HEK293 (cell line): ENCODE data around the gene KCNH8.

ENCODE experiments used
- CTCF ChIA-PET: fragments of 350-600 bp; formaldehyde crosslinking; extraction: SDS; loops from one replicate; lab custom pipeline; 2021; ENCODE audit warnings: antibody characterized with exemption; lab: Yijun Ruan, JAX
- POLR2A ChIA-PET: fragments of 300-600 bp; formaldehyde crosslinking; extraction: SDS; loops from one replicate; lab custom pipeline; 2020; ENCODE audit warnings: antibody characterized with exemption, inconsistent platforms; lab: Yijun Ruan, JAX
- H3K27ac ChIP-seq: fragments of 200-500 bp; sonication (Bioruptor generic); 2 replicates; pipeline ENCODE4 v1.5.1; 2014; ENCODE audit warnings: low read depth, low read length, control low read depth, inconsistent platforms; ENCODE audit errors: extremely low read depth
- H3K36me3 ChIP-seq, 2 experiments: fragments of 200-500 bp in 1 of 2; sonication (Bioruptor generic) in 1 of 2; 1 replicate in 1 of 2; 2 replicates in 1 of 2; pipeline ENCODE4 v1.5.1; 2014 to 2017; ENCODE audit warnings: inconsistent platforms in 2 of 2, low read length in 2 of 2; ENCODE audit not compliant: control insufficient read depth in 2 of 2, insufficient read depth in 1 of 2
- H3K4me1 ChIP-seq: fragments of 200-500 bp; sonication (Bioruptor generic); 2 replicates; pipeline ENCODE4 v1.5.1; 2014; ENCODE audit warnings: mild to moderate bottlenecking, low read length, inconsistent platforms; ENCODE audit not compliant: control insufficient read depth, insufficient read depth
- H3K4me3 ChIP-seq: 2 replicates; pipeline ENCODE4 v1.5.1; 2011; ENCODE audit warnings: low read depth, mild to moderate bottlenecking, control low read depth, low read length, moderate library complexity
- H3K9me3 ChIP-seq: fragments of 200-500 bp; sonication (Bioruptor generic); 2 replicates; pipeline ENCODE4 v1.5.1; 2014; ENCODE audit warnings: low read depth, low read length, inconsistent platforms; ENCODE audit not compliant: control insufficient read depth, insufficient read depth
- GLI4 ChIP-seq: fragments of 450-650 bp; formaldehyde crosslinking; IDR thresholded peaks from 2 replicates; pipeline ENCODE4 v1.5.1; 2016; ENCODE audit warnings: missing biosample characterization, missing genetic modification characterization
- RBAK ChIP-seq: fragments of 450-650 bp; formaldehyde crosslinking; IDR thresholded peaks from 2 replicates; pipeline ENCODE4 v1.5.1; 2016; ENCODE audit warnings: missing biosample characterization, missing genetic modification characterization
- ZBTB1 ChIP-seq: fragments of 450-650 bp; formaldehyde crosslinking; IDR thresholded peaks from 2 replicates; pipeline ENCODE4 v1.5.1; 2016; ENCODE audit warnings: missing biosample characterization, missing genetic modification characterization
- ZNF211 ChIP-seq: fragments of 450-650 bp; formaldehyde crosslinking; IDR thresholded peaks from 2 replicates; pipeline ENCODE4 v1.5.1; 2016; ENCODE audit warnings: low read depth, missing biosample characterization, missing genetic modification characterization
- ZNF335 ChIP-seq: fragments of 450-650 bp; formaldehyde crosslinking; conservative IDR thresholded peaks from 2 replicates; pipeline ENCODE4 v1.5.1; 2016; ENCODE audit warnings: missing biosample characterization, missing genetic modification characterization
- ZNF426 ChIP-seq: fragments of 450-650 bp; formaldehyde crosslinking; IDR thresholded peaks from 2 replicates; pipeline ENCODE4 v1.5.1; 2017; ENCODE audit warnings: missing biosample characterization, missing genetic modification characterization, mild to moderate bottlenecking, inconsistent platforms, moderate library complexity
- ZNF514 ChIP-seq: fragments of 450-650 bp; formaldehyde crosslinking; IDR thresholded peaks from 2 replicates; pipeline ENCODE4 v1.5.1; 2016; ENCODE audit warnings: missing biosample characterization, missing genetic modification characterization
- ZNF521 ChIP-seq: fragments of 450-650 bp; formaldehyde crosslinking; IDR thresholded peaks from 2 replicates; pipeline ENCODE4 v1.5.1; 2017; ENCODE audit warnings: missing biosample characterization, mild to moderate bottlenecking, missing genetic modification characterization
- ZNF558 ChIP-seq: fragments of 450-650 bp; formaldehyde crosslinking; IDR thresholded peaks from 2 replicates; pipeline ENCODE4 v1.5.1; 2016; ENCODE audit warnings: missing biosample characterization, missing genetic modification characterization
- ZNF623 ChIP-seq: fragments of 450-650 bp; formaldehyde crosslinking; IDR thresholded peaks from 2 replicates; pipeline ENCODE4 v1.5.1; 2016; ENCODE audit warnings: missing biosample characterization, missing genetic modification characterization
- ZNF654 ChIP-seq: fragments of 450-650 bp; formaldehyde crosslinking; IDR thresholded peaks from 2 replicates; pipeline ENCODE4 v1.5.1; 2016; ENCODE audit warnings: low read depth, missing biosample characterization, missing genetic modification characterization
- ZNF701 ChIP-seq: fragments of 450-650 bp; formaldehyde crosslinking; IDR thresholded peaks from 2 replicates; pipeline ENCODE4 v1.5.1; 2016; ENCODE audit warnings: missing biosample characterization, missing genetic modification characterization
- ZNF791 ChIP-seq: fragments of 450-650 bp; formaldehyde crosslinking; IDR thresholded peaks from 2 replicates; pipeline ENCODE4 v1.5.1; 2016; ENCODE audit warnings: missing biosample characterization, missing genetic modification characterization
- ZNF792 ChIP-seq: fragments of 450-650 bp; formaldehyde crosslinking; IDR thresholded peaks from 2 replicates; pipeline ENCODE4 v1.5.1; 2016; ENCODE audit warnings: missing biosample characterization, missing genetic modification characterization
- ZXDB ChIP-seq: fragments of 450-650 bp; formaldehyde crosslinking; IDR thresholded peaks from 2 replicates; pipeline ENCODE4 v1.5.1; 2016; ENCODE audit warnings: missing biosample characterization, missing genetic modification characterization
- TF ChIP-seq, protein P1 (sequence below): fragments of 450-650 bp; formaldehyde crosslinking; optimal IDR thresholded peaks from 2 replicates; pipeline ENCODE3; 2016; ENCODE audit warnings: missing biosample characterization, mild to moderate bottlenecking, missing genetic modification characterization
- TF ChIP-seq, protein P2 (sequence below): fragments of 450-650 bp; formaldehyde crosslinking; IDR thresholded peaks from 2 replicates; pipeline ENCODE4 v1.5.1; 2016; ENCODE audit warnings: missing biosample characterization, missing genetic modification characterization
- TF ChIP-seq, protein P3 (sequence below): fragments of 450-650 bp; formaldehyde crosslinking; IDR thresholded peaks from 2 replicates; pipeline ENCODE4 v1.5.1; 2016; ENCODE audit warnings: missing biosample characterization, missing genetic modification characterization
- TF ChIP-seq, protein P4 (sequence below): fragments of 450-650 bp; formaldehyde crosslinking; IDR thresholded peaks from 2 replicates; pipeline ENCODE4 v1.5.1; 2016; ENCODE audit warnings: missing biosample characterization, missing genetic modification characterization
- TF ChIP-seq, protein P5 (sequence below): fragments of 450-650 bp; formaldehyde crosslinking; IDR thresholded peaks from 2 replicates; pipeline ENCODE4 v1.5.1; 2016; ENCODE audit warnings: missing biosample characterization, missing genetic modification characterization
- TF ChIP-seq, protein P6 (sequence below): fragments of 450-650 bp; formaldehyde crosslinking; IDR thresholded peaks from 2 replicates; pipeline ENCODE4 v1.5.1; 2016; ENCODE audit warnings: missing biosample characterization, missing genetic modification characterization

The KCNH8 gene

DNA sequence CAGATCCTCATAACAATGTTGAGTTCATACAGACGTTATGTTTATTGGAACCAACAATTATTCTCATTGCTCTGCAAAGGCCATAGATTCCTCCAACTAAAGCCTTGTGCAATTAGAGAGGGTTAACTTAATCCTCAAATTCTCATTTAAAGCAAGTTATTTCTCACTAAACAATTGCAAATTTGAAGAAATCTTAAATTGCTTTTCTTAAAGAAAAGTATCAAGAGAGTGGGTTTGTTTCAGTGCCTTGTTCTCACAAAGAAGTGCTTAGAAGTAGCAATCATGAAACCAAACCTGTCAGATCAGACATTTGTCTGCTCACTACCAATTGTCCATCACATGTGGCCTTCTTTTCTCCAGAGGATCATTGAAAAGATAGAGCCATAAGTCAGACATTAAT is 124.8 kb downstream of the KCNH8 start:
- Histone ChIP-seq H3K27ac (no peak overlapping the region), H3K9me3 (no peaks in the 10 kb centered on the region), H3K4me1 (no peaks in the 10 kb centered on the region), H3K4me3 (no peak overlapping the region), H3K36me3 (no peaks in the 10 kb centered on the region)
- CTCF ChIA-PET = no interaction called here
- POLR2A ChIA-PET = no interaction called here
- TF ChIP-seq ZNF514 (tag by site-specific recombination) (no peak), ZNF558 (no peak), ZNF426 (tag by site-specific recombination) (no peak), ZXDB (tag by site-specific recombination) (no peak), ZNF623 (tag by site-specific recombination) (no peak), ZNF211 (tag by site-specific recombination) (no peak), ZNF335 (no peak), ZNF701 (tag by site-specific recombination) (no peak), ZNF791 (tag by site-specific recombination) (no peak), GLI4 (no peak)
- TF ChIP-seq, protein P1, sequence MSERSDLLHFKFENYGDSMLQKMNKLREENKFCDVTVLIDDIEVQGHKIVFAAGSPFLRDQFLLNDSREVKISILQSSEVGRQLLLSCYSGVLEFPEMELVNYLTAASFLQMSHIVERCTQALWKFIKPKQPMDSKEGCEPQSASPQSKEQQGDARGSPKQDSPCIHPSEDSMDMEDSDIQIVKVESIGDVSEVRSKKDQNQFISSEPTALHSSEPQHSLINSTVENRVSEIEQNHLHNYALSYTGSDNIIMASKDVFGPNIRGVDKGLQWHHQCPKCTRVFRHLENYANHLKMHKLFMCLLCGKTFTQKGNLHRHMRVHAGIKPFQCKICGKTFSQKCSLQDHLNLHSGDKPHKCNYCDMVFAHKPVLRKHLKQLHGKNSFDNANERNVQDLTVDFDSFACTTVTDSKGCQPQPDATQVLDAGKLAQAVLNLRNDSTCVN = no peak
- TF ChIP-seq, protein P2, sequence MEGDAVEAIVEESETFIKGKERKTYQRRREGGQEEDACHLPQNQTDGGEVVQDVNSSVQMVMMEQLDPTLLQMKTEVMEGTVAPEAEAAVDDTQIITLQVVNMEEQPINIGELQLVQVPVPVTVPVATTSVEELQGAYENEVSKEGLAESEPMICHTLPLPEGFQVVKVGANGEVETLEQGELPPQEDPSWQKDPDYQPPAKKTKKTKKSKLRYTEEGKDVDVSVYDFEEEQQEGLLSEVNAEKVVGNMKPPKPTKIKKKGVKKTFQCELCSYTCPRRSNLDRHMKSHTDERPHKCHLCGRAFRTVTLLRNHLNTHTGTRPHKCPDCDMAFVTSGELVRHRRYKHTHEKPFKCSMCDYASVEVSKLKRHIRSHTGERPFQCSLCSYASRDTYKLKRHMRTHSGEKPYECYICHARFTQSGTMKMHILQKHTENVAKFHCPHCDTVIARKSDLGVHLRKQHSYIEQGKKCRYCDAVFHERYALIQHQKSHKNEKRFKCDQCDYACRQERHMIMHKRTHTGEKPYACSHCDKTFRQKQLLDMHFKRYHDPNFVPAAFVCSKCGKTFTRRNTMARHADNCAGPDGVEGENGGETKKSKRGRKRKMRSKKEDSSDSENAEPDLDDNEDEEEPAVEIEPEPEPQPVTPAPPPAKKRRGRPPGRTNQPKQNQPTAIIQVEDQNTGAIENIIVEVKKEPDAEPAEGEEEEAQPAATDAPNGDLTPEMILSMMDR (tag by site-specific recombination) = no peak
- TF ChIP-seq, protein P3, sequence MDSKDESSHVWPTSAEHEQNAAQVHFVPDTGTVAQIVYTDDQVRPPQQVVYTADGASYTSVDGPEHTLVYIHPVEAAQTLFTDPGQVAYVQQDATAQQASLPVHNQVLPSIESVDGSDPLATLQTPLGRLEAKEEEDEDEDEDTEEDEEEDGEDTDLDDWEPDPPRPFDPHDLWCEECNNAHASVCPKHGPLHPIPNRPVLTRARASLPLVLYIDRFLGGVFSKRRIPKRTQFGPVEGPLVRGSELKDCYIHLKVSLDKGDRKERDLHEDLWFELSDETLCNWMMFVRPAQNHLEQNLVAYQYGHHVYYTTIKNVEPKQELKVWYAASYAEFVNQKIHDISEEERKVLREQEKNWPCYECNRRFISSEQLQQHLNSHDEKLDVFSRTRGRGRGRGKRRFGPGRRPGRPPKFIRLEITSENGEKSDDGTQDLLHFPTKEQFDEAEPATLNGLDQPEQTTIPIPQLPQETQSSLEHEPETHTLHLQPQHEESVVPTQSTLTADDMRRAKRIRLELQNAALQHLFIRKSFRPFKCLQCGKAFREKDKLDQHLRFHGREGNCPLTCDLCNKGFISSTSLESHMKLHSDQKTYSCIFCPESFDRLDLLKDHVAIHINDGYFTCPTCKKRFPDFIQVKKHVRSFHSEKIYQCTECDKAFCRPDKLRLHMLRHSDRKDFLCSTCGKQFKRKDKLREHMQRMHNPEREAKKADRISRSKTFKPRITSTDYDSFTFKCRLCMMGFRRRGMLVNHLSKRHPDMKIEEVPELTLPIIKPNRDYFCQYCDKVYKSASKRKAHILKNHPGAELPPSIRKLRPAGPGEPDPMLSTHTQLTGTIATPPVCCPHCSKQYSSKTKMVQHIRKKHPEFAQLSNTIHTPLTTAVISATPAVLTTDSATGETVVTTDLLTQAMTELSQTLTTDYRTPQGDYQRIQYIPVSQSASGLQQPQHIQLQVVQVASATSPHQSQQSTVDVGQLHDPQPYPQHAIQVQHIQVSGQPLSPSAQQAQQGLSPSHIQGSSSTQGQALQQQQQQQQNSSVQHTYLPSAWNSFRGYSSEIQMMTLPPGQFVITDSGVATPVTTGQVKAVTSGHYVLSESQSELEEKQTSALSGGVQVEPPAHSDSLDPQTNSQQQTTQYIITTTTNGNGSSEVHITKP (tag by site-specific recombination) = no peak

DNA sequence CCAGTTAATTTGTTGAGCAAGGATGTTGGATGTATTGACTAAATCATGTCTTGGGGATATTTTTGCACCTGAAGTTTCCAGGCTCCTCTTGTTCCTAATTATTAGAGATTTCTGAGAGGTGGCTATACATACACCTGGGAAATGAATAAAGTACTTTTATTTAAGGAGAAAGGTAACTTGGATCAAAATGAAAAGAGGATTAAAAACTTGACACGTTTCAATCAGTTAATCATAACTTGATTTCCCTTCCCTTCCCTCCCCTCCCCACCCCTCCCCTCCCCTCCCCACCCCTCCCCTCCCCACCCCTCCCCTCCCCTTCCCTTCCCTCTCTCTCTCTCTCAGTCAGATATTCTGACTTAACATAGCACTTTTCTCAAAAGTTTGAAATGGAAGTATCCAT is 126.3 kb downstream of the KCNH8 start:
- no peaks in the 10 kb centered on the region for H3K36me3 ChIP-seq
- H3K4me1 ChIP-seq = no peaks in the 10 kb centered on the region
- TF ChIP-seq, protein P4, sequence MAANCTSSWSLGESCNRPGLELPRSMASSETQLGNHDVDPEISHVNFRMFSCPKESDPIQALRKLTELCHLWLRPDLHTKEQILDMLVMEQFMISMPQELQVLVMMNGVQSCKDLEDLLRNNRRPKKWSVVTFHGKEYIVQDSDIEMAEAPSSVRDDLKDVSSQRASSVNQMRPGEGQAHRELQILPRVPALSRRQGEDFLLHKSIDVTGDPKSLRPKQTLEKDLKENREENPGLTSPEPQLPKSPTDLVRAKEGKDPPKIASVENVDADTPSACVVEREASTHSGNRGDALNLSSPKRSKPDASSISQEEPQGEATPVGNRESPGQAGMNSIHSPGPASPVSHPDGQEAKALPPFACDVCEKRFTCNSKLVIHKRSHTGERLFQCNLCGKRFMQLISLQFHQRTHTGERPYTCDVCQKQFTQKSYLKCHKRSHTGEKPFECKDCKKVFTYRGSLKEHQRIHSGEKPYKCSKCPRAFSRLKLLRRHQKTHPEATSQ (tag by site-specific recombination) = no peak
- TF ChIP-seq, protein P5, sequence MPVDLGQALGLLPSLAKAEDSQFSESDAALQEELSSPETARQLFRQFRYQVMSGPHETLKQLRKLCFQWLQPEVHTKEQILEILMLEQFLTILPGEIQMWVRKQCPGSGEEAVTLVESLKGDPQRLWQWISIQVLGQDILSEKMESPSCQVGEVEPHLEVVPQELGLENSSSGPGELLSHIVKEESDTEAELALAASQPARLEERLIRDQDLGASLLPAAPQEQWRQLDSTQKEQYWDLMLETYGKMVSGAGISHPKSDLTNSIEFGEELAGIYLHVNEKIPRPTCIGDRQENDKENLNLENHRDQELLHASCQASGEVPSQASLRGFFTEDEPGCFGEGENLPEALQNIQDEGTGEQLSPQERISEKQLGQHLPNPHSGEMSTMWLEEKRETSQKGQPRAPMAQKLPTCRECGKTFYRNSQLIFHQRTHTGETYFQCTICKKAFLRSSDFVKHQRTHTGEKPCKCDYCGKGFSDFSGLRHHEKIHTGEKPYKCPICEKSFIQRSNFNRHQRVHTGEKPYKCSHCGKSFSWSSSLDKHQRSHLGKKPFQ (tag by site-specific recombination) = no peak
- TF ChIP-seq ZNF654 (tag by site-specific recombination) = no peak
- TF ChIP-seq, protein P6, sequence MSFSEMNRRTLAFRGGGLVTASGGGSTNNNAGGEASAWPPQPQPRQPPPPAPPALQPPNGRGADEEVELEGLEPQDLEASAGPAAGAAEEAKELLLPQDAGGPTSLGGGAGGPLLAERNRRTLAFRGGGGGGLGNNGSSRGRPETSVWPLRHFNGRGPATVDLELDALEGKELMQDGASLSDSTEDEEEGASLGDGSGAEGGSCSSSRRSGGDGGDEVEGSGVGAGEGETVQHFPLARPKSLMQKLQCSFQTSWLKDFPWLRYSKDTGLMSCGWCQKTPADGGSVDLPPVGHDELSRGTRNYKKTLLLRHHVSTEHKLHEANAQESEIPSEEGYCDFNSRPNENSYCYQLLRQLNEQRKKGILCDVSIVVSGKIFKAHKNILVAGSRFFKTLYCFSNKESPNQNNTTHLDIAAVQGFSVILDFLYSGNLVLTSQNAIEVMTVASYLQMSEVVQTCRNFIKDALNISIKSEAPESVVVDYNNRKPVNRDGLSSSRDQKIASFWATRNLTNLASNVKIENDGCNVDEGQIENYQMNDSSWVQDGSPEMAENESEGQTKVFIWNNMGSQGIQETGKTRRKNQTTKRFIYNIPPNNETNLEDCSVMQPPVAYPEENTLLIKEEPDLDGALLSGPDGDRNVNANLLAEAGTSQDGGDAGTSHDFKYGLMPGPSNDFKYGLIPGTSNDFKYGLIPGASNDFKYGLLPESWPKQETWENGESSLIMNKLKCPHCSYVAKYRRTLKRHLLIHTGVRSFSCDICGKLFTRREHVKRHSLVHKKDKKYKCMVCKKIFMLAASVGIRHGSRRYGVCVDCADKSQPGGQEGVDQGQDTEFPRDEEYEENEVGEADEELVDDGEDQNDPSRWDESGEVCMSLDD = no peak
- TF ChIP-seq RBAK = no peak
- no peak for TF ChIP-seq ZBTB1
- no peak for TF ChIP-seq ZNF792
- no peak for TF ChIP-seq ZNF521 (tag by site-specific recombination)
- H3K9me3 ChIP-seq = no peaks in the 10 kb centered on the region
- H3K27ac ChIP-seq = no peak overlapping the region
- ChIA-PET POLR2A (no interaction called here), CTCF (no interaction called here)
- no peak overlapping the region for H3K4me3 ChIP-seq
